GM12801 (cell line): ENCODE measurements around the gene SPDYE4.

Source experiments
- CTCF ChIP-seq: IDR thresholded peaks from one replicate; pipeline ENCODE4 v1.5.1; 2011; ENCODE audit warnings: control low read depth; ENCODE audit not compliant: insufficient read length; ENCODE audit errors: extremely low read depth

The SPDYE4 gene

DNA sequence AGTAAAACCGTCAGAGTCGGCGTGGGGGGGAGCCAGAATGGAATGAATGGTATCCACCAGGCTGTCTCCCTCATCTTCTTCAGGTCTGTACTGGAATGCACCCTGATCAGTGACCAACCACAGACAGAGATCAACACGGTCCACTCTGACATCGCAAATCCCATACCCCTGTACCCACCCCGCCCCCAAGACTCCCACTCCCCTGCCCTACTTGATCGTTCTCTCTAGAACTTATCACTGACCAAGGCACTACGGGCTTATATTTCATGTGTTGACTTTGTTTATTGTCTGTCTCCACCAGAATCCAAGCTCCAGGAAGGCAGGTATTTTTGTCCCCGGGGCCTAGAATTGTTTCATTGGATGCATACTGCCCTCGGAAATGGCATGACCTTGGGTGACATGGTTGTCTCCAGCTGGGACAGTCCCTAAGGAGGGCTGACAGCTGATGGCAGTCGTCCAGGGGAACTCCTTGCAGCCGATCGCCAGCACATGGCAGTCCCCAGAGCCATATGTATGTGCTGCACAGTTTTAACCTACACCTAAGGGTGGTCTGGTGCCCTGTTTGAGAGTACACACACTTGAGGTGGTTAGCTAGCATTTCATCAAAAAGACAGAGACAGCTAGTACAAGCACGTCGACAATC lies 41.3 kb upstream of the SPDYE4 start:
- no peak for TF ChIP-seq CTCF

DNA sequence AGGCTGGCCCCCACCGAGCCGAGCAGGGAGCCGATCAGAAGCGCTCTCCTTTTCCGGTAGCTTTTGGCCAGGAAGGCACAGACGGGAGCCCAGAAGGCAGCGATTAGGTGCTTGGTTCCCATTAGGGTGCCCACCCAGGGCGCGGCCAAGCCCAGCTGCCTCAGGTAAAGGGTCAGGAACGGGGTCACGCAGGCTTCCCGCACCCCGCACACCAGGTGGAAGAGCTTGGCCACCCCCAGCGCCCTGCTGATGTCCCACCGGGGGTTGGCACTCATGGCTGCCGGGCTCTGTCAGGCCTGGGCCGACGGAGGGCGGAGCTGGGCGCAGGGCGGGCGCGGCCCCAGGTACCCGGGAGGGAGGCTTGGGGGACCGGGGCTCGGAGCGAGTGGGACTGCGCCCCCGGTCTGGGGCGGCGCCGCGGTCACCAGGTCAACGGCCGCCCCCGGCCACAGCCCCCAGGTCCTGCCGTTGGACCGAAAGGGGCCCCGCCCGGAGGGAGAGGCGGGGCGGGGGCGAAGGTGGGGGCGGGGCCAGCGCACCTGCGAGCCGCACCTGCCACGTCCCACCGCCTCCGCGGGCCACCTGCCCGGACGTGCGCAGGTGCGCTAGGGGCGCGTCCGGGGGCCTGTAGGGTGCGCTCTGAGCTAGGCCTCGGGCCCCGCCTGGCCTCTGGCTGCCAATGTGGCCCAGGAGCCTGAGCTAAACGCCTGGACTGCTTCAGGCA lies 40.7 kb upstream of the SPDYE4 start, which contains the start of gene MFSD6L:
MFSD6L (minus strand) TSS at position 520 of the 724 bp plus-strand sequence; CDS start at position 275, 245 bp downstream.
- TF ChIP-seq CTCF, result no peak

DNA sequence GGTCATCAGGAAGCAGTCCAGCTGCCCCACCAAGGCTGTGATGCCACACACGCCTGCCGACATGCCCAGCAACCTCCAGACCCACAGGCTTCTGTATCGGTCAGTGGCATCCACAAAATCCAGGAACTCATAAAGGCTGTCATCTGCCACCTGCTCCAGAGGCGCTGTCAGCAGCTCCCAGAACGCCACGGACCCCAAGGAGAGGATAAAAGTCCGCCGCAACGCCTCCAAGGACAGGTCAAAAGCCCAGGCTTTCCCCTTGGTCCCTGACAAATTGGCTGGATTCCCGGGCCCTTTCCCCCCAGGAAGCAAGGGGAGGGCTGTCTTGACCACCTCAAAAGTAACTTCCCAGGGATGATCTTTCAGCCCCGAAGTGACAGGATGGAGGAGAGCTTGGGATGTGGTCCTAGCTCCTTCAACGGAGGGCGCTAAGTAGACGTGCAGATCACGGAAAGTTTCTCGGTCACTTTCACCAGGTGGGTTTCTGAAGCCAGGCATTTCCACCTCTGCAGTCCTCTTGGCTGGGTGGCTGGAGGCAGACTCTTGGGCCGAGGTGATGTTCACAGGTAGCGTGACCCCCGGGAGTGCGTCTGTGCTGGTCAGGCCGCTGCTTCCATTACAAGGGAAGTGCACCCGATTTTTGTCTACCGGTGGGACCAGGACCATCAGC lies 40.0 kb upstream of the SPDYE4 start:
- TF ChIP-seq CTCF, result no peak

DNA sequence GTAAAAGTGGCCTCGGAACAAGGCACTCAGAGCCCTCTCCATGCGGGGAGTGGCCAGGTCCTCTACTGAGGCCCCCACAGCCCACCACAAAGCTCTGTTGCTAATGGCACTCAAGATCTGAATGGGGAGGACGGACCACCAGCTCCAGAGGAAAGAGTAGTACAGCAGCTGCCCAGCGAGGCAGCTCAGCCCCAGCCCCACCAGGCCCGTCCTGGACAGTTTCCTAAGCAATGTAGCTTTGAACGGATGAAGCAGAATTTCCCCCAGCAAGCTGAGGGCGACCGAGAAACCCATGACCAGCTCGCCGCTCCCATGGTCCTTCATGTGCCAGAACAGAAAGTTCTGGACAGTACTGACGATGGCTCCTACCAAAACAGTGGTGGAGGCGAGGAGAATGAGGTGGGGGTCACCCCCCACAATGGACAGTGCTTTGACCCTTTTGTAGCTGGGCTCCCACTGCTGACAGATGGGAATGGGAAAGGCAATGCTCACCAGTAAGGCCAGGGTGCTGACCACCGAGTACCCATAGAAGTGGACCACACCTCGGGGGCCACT lies 39.4 kb upstream of the SPDYE4 start:
- no peak for TF ChIP-seq CTCF

GRCh38 chr17:8794636-8795035 lies 36.3 kb upstream of the SPDYE4 start:
- no peak for TF ChIP-seq CTCF

DNA sequence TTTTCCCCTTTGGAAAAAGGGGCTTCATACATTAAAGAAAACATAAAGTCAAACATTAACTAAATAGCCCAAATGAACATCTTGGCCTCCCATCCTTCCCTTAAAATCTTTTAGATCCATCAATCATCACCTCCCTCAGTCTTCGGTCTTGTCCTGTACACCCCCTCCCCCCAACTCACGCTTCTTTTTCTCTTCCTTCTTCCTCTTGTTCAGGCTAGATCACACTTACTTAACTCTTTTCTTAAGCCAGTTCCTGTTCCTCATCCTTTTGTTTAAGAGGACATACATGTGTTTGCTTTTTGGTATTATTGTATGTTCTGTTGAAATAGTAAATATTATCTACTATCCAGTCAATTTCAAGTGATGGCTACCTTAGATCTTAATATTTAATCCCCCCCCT lies 35.3 kb upstream of the SPDYE4 start:
- no peak for TF ChIP-seq CTCF

GRCh38 chr17:8792646-8793045 lies 34.3 kb upstream of the SPDYE4 start:
- TF ChIP-seq CTCF, result no peak
